Activated effector memory CD4-positive, alpha-beta T cell treated with Interleukin-2 at 50 U/mL for 16 hours (primary cell): ENCODE results near the gene KIAA0586.
"Not testable (repeated sequence)": the region's sequence is repeated elsewhere in the genome, so short reads cannot be mapped to it uniquely, and the experiment has no call there.

Experiments used
- DNase-seq: peaks from one replicate; pipeline ENCODE4 v3.0.0-alpha.2; 2020

KIAA0586 gene

DNA sequence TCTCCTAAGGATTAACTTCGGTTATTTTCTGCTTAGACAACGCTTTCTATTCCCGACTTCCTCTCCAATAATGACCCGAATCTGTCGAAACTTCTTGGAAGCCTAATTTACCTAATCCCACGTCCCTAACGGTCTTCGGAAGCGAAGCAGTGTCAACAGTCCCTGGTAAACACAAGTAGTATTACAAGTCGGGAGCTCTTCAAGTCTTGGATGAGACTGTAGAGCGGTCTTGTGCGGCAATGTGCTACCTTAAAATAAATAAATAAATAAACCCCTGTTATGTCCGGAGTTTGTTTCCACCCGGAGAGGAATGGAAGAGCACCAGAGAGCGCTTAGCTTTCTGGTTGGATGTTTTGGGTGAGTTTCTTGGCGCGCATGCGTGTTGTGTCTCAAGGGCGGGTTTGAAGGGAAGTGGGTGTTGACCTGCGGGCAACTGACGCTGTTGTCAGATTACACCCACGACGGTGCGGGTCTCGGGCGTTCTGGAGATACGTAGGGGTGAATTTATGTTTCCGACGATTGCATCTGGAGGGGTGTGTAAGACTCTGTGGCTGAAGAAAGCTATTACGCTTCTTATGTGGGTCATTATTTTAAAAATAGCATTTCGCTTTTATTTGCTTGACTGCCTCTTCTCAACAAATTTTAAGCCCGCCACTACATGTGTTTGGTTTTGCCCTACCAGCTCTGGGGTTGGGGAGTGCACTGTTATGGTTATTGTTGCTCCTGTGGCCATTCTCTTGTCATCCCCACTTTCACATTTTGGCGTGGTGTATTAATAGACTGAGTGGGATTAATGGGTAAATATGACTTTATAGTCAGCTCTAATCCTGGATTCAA lies at the start of gene KIAA0586, which contains the start of gene TIMM9:
TSS of gene KIAA0586 (plus strand) at position 439 of the 837 bp plus-strand sequence. CDS start 546 bp downstream, outside the sequence.
TSS of gene TIMM9 (minus strand) at position 251 of the 837 bp plus-strand sequence. CDS start 15,586 bp downstream, outside the sequence.
- peak; percentile 92 for DNase-seq

DNA sequence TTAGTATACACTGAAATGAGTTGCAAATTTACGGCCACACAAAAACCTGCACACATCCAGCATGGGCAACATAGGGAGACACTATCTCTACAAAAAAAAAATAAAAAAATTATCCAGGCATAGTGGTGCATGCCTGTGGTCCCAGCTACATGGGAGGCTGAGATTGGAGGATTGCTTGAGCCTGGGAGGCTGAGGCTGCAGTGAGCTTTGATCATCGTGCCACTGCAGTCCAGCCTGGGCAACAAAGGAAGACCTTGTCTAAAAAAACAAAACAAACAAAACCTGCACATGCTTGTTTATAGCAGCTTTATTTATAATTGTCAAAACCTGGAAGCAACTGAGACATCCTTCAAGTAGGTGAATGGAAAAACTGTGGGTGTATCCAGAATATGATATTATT lies 36.7 kb upstream of the KIAA0586 start:
- DNase-seq = no peak

DNA sequence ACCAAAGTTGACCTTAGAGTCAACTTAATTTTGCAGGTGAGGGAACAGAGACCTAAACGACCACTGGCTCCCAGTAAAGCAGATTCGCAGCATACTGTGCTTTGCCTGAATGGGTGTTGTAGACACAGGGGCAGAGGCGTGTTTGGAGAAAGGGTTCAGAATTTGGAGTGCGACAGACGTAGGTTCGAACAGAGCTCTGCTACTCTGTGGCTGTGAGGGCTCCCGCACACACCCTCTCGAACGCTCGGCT lies 32.0 kb upstream of the KIAA0586 start:
- DNase-seq = no peak

DNA sequence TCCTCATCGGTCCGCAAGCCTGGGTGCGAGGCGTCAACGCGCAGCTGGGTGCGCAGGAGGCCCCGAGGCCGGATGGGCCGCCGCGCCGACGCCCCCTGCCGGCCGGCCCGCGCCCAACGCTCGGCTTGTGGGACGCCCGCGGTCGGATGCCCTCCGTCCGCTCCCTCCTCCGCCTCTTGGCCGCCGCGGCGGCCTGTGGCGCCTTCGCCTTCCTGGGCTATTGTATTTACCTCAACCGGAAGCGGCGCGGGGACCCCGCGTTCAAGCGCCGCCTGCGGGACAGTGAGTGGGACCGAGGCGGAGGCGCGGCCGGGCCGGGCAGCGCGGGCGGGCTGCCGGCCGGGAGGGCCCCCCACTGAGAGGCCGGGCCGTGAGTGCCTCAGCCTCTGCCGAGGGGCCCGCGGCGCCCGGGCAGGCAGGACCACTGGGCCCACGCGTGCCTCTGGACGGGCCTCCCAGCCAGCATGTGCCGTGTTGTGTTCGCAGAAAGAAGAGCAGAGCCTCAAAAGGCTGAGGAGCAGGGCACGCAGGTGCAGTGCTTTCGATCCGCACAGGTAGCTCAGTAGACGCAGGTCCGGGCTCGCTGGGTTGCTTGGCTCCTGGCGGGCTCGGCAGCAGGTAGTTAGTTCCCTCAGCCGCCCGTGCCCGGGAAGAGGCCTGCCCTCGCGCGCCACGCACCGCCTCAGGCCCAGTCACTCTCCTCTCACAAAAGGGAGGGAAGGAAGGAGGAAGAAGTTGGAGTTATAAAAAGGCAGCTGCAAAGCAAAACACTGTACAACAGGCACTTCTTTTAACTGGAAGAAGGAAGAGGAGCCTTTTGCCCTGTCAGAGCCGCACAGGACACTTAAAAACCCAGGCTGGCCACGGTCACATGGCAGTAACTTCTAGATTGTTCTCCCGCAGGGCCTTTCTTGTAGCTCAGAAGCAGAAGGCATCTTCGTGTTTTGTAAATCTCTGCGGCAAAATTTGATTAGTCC lies 31.4 kb upstream of the KIAA0586 start, which contains the start of gene TOMM20L:
TSS of gene TOMM20L (plus strand) at position 119 of the 977 bp plus-strand sequence. CDS start at position 147, 28 bp downstream.
- DNase-seq = peak; percentile 65

DNA sequence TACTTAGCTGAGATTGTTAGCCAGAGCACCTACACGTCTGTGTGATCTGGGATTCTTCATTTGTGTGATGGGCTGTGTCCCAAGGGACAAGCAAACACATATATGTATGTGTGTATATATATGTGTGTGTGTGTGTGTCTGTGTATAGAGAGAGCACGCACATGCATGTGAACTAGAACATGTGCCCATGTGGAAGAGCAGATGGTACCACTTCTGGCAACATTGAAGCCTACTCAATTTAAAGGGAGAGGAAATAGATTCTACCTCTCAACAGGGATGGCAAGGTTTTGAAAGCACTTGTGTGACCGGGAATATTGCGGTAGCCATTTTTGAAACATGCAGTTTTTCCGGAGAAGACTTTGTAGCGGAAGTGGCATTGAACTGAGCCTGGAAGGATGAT lies 30.4 kb upstream of the KIAA0586 start:
- no peak for DNase-seq

DNA sequence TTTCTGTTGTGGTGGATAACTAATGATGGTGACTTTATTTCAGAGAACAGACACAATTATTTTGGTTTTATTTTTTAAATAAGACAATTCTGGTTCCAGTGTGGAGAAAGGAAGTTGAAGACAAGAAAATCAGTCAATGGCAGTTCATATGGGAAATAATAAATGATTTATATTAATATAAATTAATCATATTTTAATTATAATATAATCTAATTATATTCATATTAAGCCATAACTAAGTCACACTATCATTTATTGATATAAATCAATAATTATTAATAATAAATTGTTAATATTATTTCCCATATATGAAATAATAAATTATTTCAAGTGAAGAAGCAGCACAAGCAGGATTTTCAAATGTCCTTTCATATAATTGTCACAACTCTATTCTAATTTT lies 29.0 kb upstream of the KIAA0586 start:
- no peak for DNase-seq

DNA sequence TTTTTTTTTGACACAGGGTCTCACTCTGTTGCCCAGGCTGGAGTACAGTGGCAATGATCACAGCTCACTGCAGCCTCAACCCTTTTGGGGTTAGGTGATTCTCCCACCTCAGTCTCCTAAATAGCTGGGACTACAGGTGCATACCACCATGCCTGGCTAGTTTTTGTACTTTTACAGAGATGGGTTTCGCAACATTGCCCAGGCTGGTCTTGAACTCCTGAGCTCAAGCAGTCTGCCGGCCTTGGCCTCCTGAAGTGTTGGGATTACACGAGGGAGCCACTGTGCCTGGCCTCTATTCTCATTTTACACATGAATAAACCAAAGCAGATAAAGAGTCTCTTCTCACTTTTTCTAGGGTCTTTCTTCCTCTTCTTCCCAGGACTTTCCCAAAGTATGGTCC lies 28.6 kb upstream of the KIAA0586 start:
- no peak for DNase-seq

DNA sequence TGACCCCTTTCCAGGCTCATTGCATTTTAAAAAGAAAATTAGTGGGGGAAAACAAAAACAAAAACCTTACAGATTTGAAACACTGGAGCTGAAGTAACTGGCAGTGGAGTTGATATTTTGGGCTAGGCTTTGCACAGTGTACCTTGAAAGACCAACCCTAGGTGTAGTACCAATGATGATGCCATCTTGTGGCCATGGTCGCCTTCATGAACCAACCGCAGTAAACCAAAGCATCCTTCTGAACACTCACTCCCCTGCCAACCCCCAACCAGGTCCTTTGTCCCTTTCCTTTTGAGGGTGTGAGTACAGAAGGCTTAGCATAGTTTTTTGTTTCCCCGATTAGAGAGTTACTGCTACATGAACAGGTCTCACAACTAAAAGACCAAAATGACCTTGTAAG lies 25.9 kb upstream of the KIAA0586 start:
- no peak for DNase-seq

DNA sequence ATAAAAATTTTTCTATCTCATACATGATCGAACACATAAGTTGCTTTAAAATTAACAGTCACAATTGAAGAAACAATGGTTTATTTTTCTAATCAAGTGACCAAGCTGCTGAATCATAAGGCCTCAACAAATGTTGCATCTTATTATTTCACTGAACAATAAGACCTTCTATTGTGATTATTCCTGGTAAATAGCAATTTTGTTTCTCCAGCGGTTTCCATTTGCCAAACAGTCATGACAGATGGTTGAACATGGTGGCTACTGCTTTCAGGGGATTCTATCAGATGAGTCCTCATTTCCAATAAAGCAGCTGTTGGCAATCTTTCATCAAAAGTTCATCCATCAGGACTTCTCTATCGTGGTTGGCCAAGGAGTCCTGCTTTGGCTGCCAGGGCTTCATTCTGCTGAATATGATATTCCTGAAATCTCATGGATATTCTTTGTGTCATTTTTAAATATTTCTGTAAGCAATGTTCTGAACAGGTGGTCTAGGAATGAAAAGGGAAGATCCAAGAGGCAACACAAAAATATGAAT lies 18.8 kb upstream of the KIAA0586 start:
- DNase-seq = no peak

DNA sequence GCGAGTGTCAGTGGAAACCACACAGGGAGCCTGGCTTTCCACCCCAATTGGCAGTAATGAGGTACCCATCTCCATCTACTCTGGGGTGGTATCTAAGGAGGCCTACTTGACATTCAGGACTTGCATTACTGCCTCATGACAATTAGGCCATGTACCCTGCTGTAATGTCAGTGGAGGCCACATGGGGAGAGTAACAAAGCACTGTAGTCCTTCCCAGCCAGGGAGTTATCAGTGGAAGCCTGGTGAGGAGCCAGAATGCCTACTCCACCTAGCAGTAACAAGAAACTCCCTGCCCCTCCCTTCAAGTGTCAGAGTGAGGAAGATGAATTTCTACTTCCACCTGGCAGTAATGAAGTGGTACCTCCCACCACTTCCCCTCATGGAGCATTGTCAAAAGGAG lies 12.7 kb upstream of the KIAA0586 start:
- DNase-seq = no peak

DNA sequence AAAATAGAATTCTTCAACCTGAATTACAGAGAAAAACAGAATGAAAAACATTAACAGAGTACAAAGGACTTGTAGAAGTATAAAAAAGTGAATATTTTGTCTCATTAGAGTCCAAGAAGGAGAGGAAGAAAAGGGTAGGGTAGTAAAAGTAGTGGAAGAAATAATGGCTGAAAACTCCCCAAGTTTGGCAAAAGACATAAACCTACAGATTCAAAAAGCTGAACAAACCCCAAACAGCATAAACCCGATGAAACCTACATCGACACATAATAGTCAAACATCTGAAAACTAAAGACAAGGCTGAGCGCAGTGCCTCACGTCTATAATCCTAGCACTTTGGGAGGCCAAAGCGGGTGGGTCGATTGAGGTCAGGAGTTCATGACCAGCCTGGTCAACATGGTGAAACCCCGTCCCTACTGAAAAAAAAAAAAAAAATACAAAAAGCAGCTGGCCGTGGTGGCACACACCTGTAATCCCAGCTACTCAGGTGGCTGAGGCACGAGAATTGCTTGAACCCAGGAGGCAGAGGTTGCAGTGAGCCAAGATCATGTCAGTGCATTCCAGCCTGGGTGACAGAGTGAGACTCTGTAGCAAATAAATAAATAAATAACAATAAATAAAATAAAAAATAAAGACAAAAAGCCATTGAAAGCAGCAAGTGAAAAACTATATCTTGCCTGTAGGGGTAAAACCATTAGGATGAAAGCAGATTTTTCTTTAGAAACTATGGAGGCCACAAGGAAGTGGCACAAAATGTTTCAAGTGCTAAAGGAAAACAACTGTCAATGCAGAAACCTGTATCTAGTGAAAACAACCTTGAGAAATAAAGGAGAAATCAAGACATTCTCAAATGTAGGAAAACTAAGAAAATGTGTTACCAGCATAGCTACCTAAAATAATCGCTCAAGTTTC lies 11.6 kb upstream of the KIAA0586 start:
- DNase-seq = no peak

DNA sequence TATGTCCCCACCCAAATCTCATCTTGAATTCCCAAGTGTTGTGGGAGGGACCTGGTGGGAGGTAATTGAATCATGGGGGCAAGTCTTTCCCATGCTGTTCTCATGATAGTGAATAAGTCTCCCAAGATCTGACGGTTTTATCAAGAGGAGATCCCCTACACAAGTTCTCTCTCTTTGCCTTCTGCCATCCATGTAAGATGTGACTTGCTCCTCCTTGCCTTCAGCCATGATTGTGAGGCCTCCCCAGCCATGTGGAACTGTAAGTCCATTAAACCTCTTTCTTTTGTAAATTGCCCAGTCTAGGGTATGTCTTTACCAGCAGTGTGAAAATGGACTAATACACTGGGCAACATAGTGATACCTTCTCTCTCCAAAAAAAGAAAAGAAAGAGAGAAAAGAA lies 10.6 kb upstream of the KIAA0586 start:
- DNase-seq = not testable (repeated sequence)

DNA sequence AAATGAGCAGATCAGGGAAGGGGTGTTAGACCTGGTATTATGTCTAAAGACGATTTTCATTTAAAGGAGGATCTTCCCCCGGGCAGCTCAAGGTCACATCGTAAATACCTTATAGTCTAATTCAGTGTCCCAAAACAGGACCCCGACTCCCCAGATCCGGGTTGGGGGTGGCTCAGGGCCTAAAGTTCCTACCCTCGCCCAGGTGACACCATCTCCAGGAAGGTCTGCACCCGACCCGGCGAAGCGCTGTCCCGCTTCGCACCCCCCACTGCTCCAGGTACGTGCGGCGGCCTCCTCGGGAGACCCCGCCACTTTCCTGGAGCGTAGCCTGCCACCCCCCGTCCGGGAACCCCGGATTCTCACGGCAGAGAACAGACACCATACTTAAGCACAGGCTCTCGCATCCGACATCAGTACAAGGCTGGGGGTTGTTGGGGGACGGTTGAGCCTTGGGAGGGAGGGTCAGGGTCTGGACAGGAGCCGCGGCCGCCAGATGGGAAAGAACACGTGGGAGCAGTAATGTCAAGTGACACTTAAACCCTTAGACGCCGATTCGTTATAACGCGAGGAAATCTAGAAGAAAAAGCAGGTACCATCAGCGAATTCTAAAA lies 744 bp upstream of the KIAA0586 start:
- DNase-seq = peak; percentile 39

DNA sequence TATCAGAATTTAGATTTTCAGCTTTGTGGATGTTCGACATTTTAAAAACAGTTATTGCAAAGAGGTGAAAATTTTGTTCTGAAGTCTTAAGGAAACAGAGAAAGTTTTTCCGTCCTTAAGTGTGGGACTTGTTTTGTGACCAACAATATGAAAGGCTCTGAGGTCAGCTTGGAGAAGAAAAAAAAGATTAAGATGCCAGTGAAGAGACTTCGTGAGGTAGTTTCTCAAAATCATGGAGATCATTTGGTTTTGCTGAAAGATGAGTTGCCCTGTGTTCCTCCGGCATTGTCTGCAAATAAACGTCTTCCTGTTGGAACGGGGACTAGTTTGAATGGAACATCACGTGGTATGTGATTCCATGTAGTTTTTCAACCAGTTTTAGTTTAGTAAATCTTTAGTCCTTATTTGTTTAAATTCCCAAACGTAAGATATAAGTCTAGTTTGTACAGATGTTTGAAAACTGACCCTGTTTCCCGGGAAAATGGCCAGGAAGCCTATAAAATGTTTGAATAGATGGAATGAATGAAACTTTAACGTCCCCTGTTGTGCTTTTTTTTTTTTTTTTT lies 682 bp downstream of the KIAA0586 start:
- no peak for DNase-seq

DNA sequence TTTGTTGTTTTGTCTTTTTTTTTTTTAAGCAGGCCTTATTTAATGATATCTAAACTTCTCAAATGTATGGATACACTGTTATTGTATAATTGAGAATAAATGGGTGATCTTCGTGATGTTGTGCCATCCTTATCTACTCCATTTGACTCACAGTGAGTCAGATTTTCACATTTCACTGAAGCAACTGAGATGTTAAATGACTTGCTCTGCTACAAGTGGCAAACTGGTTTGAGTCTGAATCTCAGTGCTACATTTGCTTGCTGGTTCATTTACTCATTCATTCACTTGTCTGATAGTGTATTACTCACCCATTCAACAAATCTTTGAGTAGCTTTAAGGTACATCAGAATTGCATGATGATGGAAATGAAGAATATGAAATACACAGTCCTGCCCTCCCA lies 2.6 kb downstream of the KIAA0586 start:
- DNase-seq = no peak

DNA sequence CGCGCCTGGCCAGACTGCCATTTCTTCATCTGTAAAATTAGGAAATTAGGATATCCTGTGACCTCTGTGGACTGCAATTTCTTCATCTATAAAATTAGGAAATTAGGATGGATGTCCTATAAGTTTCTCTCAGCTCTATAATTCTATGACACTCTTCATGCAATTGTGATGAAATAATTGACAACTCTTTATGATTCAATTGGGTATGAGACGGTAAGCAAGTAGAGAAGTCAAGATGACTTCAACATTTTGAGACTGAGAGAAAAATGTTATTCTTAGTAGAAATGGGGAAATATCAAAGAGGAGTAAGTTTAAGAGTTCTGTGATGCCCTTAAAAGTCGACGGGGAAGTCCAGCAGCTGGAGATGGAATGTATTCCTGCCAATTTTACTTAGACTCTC lies 12.0 kb downstream of the KIAA0586 start:
- no peak for DNase-seq

DNA sequence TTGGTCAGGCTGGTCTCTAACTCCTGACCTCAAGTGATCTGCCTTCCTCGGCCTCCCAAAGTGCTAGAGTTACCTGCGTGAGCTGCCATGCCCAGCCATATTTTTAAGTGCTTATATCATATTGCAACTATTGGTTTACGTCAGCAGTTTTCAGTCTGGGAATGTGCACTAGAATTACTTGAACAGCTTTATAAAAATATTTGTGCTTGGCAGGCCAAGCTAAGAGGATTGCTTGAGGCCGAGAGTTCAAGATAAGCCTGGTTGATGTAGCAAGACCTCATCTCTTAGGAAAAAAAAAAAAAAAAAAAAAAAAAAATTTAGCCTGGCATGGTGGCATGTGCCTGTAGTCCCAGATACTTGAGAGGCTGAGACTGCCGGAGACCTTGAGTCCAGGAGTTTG lies 17.1 kb downstream of the KIAA0586 start:
- DNase-seq = no peak

DNA sequence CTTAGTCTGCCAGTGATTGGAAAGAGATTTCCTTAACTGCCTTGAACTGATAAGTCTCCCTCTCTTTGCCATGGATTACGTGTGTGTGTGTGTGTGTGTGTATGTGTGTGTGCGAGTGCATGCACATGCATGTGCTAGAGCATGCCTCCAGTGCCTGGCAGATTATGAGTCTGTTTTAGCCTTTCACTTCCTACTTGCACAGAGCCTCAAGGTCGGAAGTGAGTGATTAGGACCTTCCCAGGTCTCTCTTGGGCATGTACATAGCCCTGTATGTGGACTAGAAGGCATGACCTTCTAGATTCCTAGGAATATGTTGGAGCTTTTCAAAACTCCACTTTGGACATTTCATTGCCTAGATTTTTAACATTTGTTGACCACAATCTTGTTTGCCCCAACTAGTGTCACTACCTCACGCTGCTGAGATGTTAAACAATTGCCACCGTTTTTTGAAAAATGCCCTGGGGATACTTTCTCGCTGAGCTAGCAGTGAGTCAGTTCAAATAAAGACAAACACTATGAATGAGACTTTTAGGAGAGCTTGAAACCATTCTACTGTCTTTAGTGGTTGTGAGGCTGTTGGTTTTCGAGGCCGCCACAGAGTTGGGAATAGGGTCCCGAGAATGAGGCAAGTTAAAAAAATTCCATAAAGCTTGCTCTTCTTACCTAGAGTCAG lies 28.2 kb downstream of the KIAA0586 start:
- no peak for DNase-seq

DNA sequence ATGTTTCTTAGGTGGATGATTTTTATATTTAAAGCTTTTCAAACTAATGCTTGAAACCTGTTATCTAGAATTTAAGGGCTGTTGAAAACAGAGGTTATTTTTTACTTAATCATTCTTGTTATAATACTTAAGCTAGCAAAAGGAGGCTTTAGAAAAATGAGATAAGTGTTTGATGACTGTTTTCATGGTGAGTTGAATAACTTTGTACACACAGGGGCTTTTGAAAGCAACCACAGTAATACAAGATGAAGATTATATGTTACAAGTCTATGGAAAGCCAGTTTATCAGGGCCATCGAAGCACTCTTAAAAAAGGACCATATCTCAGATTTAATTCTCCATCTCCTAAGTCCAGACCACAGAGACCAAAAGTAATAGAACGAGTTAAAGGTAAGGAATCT lies 33.3 kb downstream of the KIAA0586 start:
- no peak for DNase-seq

DNA sequence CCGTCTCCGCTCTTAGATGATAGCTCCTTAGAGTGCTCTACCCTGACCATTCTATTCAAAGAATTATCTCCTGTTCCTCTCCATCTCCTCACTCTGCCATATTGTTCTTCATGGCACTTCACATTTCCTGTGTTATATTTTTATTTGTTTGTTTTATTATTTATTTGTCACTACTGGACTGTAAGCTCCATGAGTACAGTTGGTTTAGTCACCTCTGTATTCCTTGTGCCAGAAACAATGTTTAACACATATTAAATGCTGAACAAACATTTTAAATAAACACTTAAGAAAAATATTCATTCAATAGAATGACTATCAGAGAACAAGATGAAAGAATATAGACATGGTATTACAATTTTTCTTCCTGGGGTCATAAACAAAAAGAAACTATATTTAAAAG lies 35.6 kb downstream of the KIAA0586 start:
- DNase-seq = no peak

DNA sequence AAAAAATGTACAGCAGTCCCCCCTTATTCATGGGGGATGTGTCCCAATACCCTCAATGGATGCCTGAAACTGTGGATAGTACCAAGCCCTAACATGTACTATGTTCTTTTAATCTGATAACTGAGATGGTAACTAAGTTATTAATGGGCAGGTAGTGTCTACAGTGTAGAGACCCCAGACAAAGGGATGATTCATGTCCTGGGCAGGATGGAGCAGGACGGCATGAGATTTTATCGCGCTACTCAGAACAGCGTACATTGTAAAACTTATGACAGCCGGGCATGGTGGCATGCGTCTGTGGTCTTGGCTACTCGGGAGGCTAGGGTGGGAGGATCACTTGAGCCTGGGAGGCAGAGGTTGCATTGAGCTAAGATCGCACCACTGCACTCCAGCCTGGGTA lies 37.1 kb downstream of the KIAA0586 start:
- no peak for DNase-seq
